Measurements from ENCODE around the gene LRRFIP1.
"Not testable (repeated sequence)": the region's sequence is repeated elsewhere in the genome, so short reads cannot be mapped to it uniquely, and the experiment has no call there.

The LRRFIP1 gene

DNA sequence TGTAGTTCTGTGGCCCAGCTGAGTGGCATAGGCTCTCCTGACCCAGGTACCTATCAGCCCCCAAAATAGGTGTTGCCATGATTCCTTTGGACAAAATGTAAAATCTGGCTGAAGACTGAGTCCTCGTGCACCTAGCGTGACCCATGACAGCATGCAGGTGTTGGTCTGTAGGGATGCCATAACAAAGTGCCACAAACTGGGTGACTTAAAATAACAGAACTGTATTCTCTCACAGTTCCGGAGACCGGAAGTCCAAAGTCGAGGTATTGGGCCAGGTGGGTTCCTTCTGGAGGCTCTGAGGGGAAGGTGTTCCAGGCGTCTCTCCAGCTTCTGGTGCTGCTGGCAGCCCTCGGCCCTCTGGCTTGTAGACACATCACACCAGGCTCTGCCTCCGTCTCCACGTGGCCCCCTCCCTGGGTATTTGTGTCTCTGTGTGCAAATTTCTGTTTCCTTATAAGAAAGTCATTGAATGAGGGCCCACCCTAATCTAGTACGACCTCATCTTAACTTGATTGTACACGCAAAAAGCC, 34.5 kb downstream of the LRRFIP1 start:
- no peak for DNase-seq (ENCODE audit: low read depth)

DNA sequence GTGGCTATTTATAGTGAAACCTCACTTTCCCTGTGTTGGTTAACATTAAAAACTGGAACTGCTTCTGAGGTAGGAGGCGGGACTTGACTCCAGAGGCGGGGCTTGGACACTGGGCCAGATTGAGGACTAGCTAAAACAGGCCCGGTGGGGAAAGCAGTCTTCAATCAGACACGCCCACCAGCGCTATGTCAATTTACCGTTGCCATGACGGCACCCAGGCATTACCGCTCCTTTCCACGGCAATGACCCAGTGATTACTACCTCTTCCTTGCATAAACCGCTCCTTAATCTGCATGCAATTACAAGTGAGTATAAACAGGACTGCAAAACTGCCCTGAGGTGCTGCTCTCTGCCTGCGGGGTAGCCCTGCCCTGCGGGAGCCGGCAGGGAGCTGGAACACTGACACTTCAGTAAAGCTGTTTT, 35.3 kb downstream of the LRRFIP1 start:
- DNase-seq (ENCODE audit: low read depth): peak; percentile 53

DNA sequence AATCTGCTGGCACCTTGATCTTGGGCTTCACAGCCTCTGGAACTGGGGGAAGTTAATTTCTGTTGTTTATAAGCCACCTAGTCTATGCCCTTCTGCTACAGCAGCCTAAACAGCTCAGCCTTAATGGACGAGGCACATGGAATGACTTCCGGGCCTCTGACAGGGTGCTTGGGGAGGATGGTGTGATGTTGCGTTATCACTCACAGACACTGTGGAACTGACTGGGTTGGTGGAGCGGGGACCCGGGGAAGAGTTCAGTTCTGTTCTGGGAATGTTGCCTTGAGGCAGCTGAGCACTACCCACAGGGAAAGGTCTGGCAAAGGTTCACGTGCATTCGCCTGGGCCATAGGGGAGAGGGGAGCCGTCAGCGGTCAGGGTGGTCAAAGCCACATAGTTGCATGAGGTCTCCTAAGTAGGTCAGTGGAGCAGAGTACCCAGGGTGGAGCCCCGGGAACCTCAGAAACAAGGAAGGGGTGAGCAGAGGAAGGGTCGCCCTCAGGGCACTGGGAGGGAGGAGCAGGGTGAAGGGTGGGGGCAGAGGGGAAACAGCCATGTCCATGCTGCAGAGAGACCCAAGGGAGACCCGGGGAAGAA, 36.2 kb downstream of the LRRFIP1 start:
- DNase-seq (ENCODE audit: low read depth): no peak

DNA sequence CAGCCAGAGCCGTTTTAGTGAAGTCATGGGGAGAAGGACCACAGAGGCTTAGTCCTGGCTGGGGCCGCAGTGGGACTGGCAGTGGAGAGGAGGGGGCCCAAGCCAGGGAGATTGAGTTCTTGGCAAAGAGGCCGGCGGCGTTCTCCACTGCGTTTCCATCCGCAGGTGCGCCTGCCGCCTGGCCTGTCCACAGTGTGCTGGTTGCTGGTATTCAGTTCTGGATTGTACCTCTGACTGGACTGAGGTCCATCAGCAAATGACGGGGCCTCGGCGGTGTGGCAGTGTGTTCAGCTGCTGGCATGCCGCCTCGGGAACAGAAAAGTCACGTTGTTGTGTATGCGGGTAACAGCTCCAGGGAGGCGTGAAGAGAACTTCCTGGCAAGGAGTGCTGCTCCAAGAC, 36.8 kb downstream of the LRRFIP1 start:
- no peak for DNase-seq (ENCODE audit: low read depth)

DNA sequence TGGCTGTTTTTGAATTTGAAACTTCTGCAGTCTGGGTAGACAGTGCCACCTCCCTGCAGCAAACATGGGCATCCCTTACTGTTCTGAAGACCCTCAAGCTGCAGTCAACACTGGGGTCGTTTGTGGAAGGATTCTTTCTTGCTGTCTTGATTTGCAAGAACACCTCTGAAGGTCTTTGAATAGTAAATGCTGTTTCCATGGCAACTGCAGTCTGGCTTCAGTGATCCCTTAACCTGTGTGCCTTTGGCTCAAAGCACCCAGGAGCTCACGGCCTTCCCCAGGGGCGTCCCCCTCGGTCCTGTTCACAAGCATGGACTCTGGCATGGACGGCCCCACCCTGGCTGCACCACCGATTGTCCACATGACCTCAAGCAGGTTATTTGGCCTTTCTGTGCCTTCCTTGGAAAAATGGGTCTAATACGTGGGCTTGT, 38.3 kb downstream of the LRRFIP1 start:
- DNase-seq (ENCODE audit: low read depth): no peak

DNA sequence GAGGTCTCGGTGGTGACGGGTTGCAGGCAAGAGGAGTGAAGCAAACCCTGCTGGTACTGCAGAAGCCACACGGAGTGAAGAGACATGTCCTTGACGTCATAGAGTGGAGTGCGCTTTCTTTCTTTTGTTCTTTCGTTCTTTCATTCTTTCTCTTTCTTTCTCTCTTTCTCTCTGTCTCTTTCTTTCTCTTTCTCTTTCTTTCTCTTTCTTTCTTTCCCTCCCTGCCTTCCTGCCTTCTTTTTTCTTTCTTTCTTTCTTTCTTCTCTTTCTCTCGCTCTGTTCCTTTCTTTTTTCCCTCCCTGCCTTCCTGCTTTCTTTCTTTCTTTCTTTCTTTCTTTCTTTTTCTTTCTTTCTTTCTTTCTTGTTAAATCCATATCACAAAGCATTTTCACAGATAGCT, 39.2 kb downstream of the LRRFIP1 start:
- DNase-seq (ENCODE audit: low read depth): no peak

DNA sequence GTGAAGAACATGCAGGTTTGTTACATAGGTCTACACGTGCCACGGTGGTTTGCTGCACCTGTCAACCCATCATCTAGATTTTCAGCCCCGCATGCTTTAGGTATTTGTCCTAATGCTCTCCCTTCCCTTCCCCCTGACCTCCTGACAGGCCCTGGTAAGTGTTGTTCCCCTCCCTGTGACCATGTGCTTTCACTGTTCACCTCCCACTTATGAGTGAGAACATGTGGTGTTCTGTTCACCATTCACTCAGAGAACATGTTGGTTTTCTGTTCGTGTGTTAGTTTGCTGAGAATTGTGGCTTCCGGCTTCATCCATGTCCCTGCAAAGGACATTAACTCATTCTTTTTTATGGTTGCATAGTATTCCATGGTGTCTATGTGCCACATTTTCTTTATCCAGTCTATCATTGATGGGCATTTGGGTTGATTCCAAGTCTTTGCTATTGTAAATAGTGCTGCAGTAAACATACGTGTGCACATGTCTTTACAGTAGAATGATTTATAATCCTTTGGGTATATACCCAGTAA, 39.7 kb downstream of the LRRFIP1 start:
- not testable (repeated sequence) for DNase-seq (ENCODE audit: low read depth)

DNA sequence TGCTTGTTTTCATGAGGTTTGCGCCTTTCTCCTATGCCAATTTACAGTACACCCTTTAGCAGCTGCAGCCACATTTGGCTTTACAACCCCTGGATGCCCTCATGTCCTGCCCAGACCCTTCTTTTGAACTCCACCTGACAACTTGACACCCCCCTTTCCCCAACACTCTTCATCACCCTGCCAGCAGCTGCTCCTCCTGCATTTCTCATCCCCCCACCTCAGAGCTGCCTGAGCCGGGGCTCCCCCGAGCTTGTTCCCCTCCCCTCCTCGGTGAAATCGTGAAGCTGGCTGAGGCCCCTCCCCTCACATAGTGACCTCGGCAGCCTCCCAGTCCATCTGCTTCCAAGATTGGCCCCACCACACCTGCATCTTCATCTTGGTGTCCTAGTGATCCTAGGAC, 40.5 kb downstream of the LRRFIP1 start:
- DNase-seq (ENCODE audit: low read depth): no peak

DNA sequence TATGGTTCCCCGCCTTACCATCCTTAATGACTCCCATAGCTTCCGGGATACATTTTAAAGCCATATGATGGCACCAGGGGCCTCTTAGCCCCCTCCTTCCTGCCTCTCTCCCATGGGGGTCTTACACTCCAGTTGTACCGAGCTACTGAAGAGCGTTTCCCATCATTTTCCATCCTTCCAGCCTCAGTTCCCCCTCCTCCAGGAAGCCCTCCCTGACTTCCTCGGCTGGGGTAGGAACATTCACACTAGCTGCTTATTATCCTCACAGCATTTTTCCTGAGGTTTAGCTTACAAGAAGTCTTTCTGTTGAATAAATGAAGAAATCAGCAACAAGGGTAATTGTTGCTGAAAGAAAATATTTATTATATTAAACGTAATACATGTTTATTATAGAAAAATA, 41.1 kb downstream of the LRRFIP1 start:
- no peak for DNase-seq (ENCODE audit: low read depth)

DNA sequence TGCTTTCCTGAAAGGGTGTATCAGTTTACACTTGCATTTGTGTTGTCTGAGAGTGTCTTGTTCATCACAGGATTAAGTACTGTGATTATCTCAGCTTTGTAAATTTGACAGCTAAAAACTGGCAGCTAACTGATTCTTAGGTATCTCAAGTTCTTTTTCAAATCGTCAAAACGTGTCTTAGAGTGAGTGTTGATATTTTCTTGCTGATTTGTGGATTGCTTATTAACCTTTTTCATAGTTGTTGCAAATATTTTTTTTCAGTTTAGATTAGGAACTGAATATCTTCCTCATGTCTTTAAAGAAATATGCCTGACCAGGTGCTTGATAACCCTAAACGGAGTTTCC, 41.9 kb downstream of the LRRFIP1 start:
- no peak for DNase-seq (ENCODE audit: low read depth)

DNA sequence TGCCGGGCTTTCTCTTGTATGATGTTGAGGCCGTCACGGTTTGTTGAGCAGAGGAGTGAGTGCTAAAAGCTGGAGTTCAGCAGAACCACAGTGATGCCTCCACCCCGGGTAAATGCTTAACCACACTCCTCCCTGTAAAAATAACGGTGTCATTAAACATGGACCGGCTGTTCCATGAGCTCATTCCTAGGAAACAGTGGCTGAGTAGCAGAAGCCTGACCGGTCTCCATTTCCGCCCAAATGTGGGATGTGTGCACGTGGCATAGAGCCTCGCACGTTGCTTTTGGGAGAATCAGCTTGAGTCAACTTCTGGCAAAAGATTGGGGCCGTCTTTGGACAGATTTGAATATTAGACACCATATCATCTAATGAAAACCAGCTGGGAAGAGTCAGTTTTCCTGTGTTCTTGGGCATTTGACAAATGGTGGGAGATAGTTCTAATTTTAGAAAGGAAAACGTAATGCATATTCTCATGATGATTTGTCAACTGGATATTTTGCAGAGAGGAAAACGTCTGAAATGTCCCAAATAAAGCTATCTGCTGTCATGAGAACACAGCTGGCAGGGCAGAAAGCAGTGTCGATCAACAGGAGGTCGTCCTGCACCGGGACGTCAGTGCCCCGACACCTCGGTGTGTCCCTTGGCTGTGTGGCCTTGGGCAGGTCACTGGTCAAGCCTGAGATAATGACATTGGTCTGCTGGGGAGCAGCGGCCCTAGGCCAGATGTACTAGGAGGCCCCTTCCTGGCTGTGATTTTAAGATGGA, 42.4 kb downstream of the LRRFIP1 start:
- peak; percentile 92 for DNase-seq (ENCODE audit: low read depth)

DNA sequence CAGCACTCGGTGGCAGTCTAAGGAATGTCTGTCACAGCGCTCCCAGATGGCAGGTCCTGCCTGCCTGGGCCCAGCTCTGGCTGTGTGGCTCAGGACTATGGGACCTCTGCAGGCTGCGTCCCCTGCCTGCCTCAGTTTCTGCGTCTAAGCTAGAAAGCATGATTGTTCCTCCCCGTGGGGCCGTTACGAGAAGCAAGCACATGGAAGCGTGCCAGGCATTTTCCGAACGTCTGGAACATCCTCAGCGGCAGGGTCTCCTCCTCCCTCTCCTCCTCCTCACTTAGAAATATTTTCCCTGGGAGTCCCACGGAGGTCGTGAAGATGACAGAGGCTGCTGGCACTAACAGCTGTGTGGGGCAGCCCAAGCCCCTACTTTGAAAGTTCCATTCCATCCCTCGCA, 43.3 kb downstream of the LRRFIP1 start:
- no peak for DNase-seq (ENCODE audit: low read depth)

DNA sequence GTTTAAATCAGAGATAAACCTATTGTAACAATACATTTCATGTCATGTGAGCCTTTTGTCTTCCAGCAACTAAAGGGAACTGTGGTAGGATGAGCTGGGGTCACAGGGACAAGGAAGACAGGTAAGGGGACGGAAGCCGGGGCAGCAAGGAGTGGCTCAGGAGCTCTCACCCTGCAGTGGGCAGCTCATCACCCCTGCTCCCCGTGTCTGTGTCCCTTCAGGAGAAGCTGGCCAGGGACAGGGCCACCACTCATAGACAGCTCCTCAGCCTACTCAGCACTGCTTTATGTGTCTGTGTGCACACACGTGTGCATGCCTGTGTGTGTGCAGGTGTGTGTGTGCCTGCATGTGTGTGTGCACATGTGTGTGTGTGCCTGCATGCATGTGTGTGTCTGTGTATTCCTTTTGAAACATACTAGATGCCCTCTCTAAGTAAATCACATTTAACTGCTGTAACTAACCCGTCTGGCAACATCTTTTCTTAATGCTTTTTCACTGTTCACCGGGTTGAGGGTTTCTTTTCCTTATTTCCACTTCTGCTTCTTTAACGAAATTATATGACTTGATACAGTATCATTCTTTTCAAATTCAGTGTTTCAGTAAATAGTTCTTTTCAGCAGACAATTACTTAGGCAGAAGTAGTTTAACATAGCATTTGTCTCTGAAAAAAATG, 44.2 kb downstream of the LRRFIP1 start:
- DNase-seq (ENCODE audit: low read depth): no peak

DNA sequence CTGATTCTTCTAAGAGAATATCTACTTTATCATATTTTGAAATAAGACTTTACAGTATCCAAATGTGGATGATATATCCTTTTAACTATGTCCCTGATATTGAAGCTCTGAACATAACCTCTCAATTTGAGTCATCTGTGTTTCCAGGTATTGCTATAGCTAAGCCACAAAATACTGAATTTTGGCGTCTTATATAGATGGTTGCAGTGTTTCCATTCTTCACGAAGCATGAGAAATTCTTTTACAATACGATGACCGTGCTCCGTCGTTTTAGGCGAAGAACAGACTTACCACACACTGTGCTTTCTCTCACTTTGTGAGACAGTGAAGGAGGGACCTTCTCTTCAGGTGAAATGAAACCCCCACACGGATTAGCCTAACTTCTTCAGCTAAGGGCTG, 45.3 kb downstream of the LRRFIP1 start:
- DNase-seq (ENCODE audit: low read depth): no peak

DNA sequence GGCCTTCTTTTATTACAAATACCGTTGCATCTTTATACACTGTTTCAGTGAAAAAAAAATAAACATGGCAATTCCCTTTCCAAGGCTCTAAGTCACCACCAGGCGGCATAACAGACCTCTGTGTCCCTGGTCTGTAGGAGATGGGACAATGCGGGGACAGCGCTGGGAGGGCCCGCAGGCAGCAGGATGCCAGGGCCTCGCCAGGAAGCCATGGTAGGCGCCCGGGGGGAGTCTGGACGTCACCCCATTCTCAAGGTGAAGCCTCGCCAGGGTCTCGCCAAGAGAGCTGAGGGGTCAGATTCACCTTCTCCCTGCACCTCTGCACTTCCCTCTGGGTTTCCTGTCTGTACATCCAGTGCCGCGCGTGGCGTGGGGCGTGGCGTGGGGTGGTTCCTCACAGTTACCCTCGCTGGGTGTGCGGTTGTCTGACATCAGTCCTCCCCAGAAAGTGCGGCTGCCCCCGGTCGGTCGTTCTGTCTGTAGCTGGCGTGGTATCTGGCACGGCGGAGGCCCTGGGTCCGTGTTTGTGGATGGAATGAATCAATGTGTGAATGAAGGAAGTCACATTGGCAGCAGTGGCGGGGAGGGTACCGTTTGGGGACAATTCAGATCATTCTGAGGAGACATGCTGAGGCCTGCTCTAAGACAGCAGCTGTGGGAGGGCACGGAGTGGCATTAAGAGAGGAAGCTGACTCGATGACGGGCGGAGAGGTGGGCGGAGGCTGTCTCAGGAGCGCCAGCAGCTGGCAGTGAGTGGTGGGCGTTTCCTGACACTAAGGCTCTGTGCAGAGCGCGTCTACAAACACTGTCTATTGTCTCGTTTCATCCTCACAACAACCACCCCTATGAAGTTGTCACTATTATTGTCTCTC, 46.0 kb downstream of the LRRFIP1 start:
- no peak for DNase-seq (ENCODE audit: low read depth)

DNA sequence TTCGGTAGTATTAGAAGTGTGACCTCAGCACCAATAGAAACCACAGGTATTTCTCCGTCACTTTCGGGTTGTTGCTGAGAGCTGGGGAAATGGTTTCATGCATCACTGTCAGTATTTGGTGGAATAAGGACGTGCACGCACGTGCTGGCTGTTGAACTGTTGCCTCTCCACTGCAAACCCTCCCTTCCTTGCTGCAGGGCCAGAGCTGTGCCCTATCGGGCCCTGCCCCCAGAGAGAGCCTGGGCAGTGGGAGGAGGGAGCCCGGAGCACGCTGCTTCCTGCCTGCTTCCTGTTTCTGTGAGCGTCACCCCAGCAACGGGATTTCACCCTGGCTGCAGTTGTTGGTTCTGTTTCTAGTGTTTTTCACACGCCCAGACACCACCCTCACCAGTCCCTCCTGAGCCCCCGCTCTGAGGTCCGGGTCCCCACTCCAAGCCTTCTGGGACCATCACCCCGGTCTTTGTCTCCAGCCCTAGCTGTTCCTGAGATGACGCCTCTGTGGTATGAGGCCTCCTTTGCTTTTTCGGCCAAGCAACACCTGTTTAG, 47.4 kb downstream of the LRRFIP1 start:
- DNase-seq (ENCODE audit: low read depth): no peak

DNA sequence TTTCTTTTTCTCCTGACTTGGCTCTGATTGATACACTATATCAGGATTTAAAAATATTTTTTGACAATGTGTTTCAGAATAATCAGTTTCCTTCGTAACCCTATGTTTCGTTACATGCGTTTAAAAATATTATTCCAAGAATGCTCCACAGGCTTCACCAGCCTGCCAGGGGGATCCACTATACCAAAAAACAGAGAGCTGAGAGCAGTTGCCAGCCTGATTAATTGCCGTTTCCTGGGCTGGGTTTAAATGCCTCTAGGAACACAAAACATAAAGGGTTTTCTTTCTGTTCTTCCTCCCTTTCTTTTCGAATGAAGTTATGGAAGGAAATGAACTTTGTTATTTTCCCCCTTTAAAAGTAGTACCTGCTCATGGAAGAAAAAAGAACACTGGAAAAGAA, 47.9 kb downstream of the LRRFIP1 start:
- DNase-seq (ENCODE audit: low read depth): no peak

DNA sequence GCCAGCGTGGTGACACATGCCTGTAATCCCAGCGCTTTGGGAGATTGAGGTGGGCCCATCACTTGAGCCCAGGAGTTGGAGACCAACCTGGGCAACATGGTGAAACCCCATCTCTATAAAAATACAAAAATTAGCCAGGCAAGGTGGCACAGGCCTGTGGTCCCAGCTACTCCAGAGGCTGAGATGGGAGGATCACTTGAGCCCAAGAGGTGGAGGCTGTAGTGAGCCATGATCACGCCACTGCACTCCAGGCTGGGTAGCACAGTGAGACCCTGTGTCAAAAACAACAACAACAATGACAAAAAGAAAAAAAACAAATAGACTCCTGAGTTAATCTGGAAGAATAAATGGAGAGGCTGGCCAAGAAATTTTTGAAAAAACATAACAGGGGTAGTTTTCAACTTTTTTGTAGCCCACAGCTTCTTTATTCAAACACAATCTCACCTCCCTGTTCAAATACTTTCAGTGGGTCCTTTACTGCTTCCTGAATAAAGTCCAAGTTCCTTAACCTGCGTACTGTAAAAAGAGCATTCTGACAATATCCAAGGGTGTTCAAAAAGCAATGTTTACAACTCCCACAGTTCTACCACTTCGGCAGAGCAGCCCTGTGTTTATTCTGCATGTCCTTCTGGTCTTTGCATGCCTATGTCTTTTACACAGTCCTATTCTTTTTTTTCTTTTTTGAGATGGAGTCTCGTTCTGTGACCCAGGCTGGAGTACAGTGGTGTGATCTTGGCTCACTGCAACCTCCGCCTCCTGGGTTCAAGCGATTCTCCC, 53.5 kb downstream of the LRRFIP1 start:
- no peak for DNase-seq (ENCODE audit: low read depth)

DNA sequence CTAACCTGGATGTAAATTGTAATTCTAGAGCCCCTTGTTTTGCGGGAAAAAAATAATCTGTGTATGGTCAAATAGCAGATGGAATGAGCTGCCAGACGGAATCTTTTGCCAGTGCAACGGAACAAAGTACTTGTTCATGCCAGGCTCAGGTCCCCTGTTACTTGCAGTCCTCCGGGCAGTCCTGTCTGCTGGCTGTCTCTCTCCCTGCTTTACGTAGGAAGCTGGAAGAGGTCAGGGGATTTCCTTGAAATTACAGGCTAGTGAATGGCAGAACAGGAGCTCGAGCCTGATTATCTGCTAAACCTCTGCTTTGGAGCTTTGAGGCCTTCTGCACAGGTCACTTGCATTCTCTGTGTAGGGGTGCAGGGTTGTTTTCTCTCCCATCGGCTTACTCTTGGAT, 54.8 kb downstream of the LRRFIP1 start:
- DNase-seq (ENCODE audit: low read depth): no peak

DNA sequence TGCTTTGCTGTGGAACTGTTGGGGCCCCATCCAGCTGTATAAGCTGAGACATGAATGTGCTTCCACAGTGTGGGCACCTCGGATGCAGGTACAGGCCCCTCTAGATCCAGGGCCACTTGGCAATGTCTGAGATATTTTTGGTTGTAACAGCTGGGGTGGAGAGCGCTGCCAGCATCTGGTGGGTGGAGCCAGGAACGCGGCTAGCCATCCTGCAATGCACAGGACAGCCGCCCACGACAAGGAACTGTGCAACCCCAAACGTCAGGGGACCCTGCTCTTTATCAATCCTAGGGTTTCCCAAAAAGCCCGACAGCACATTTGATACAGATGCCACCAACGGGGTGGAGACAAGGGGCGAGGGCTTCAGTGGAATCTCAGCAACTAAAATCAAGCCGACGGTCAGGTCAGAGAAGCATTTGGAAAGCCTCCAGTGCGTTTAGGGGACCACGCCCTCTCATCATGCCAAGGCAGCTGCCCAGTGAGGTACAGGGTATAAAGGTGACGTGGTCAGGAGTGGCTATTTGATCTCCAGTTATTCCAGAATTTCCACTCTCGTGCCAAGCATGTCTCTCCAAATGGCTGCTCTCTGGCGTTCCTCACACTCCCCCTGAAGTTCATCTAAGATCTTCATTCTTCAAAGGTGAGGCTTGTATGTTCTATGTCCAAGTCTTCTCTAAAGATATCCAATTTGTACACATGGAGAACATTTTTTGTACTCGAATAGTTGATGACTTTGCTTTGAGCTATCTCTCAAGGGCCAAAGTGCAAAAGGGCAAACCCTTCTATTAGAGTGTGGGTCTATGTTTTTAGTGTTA, 55.7 kb downstream of the LRRFIP1 start:
- no peak for DNase-seq (ENCODE audit: low read depth)
